GM19467 (cell line): ENCODE data around the gene ZNF644.

Experiments used
- ATAC-seq: cut with Tn5 transposase; IDR thresholded peaks from one replicate; pipeline ENCODE4 v1.9.1; 2021; ENCODE audit warnings: mild to moderate bottlenecking, moderate library complexity; ENCODE audit not compliant: unreplicated experiment

Gene ZNF644

DNA sequence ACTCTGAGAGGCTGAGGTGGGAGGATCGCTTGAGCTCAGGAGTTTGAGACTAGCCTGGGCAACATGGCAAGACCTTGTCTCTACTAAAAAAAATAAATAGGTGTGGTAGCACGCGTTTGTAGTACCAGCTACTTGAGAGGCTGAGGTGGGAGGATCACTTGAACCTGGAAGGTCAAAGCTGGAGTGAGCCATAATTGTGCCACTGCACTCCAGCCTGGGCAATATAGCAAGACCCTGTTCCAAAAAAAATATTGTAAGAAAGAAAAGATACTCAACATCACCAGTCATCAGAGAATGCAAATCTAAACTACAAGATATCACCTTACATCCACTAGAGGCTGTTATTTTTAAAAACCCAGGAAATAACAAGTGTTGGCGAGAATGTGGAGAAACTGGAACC is 32.5 kb downstream of the ZNF644 start:
- no peak for ATAC-seq

- no peak for ATAC-seq
Observed at GRCh38 chr1:90987841-90988240, 34.0 kb downstream of the ZNF644 start.

DNA sequence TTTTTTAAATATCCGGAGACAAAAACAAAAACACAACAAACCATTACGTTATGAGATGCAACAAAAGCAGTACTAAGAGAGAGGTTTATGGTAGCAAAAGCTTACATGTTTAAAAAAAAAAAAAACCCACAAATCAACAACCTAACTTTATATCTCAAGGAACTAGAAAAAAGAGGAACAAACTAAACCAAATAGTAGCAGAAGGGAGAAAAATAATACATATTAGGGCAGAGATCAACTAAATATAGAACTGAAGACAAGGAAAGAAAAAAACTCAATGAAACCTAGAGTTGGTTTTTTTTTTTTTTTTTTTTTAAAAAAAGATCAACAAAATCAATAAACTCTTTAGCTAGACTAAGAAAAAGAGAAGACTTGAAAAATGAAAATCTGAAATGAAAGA is 34.9 kb downstream of the ZNF644 start:
- ATAC-seq, result no peak

DNA sequence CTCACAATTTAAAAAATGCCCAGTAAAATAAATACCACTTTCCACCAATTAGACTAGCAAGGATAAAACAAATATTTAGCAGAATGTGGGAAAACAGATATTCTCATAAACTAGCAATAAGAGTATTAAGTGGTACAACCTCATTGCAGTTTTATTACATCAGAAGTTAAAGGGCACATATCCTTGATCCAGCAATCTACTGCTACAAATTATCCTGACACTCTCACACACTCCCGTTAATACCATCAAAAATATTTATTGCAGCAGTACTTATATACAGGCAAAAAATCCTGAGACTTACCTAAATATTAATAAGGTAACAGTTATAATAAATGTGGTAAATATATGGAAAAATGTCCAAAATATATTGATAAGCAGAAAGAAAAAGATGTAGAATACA is 44.3 kb downstream of the ZNF644 start:
- ATAC-seq, result no peak

DNA sequence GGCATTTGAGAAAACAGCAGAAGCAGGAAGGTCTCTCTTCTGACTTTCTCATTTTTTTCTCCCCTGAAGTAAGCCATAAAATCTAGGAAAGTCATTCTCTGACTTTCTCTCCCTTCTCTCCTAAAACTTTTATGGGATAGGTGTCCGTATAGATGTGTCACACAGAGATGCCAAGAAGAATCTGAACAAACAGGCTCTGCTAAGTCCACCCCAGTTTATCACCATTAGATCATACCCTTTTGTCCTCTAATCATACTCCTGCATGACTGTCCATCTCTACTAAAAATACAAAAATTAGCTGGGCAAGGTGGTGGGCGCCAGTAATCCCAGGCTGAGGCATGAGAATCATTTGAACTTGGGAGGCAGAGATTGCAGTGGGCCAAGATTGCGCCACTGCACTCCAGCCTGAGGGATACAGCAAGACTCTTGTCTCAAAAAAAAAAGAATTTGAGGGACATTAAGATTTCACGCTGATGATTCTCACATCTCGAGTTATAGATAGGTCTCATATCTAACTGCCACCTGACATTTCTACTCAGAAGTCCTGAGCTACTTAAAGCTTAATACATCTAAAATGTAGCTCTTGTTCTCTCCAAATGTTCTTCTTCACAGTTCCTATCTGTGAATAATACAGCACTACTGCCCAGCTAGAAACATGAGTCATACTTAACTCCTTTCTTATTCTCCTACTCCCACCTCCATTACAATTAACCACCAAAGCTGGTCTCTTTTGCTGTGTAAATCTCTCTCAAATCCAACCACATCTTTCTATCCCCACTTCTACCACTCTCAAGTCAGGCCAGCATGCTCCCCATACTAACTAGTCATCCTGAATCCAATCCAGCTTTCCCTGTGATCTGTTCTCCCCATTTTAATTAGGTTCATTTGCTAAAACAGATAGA is 47.7 kb downstream of the ZNF644 start:
- ATAC-seq, result no peak

GRCh38 chr1:90970208-90970607 is 51.6 kb downstream of the ZNF644 start:
- no peak for ATAC-seq

GRCh38 chr1:90969241-90969640 is 52.6 kb downstream of the ZNF644 start:
- ATAC-seq, result no peak

DNA sequence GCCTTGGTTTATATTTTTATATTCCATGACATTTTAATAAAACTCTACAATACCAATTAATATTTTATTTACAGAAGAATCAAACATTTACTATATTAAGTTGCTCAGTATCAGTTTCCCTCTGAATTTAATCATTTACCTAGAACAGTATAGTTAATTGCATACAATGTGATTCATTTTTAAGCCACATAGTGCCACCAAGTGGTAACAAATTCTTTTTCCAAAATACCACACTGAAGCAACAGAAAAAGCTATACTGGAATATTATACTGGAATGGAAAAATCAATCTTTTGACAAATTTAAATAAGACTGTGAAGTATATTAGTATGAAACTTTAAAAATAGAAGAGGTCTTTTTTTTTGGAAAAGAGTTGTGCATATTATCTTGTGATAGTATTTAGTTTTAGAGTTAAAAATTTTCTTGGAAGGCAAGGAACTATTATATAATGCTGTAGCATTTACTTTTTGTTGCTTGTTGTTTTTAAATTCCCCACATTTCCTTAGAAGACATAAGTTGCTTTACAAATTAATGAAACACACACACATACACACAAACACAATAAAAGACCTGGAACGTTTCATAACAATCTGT is 57.3 kb downstream of the ZNF644 start:
- ATAC-seq, result no peak

DNA sequence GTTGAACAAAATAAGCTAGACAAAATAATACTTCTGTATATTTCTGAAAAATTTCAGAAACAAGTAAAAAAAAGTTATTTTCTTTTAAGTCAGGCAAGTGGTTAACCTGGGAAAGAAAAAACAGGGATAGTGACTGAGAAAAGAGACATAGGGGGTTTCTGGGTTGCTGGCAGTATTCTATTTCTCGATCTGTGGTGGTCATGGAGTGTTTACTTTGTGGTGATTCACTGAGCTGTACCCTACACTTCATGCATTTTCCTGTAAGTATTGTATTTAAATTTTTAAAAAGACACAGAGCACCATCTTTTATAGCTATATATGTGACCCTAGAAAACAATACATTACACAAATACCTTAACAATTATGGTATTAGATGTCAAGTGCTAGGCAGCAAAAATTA is 58.2 kb downstream of the ZNF644 start:
- ATAC-seq, result no peak

DNA sequence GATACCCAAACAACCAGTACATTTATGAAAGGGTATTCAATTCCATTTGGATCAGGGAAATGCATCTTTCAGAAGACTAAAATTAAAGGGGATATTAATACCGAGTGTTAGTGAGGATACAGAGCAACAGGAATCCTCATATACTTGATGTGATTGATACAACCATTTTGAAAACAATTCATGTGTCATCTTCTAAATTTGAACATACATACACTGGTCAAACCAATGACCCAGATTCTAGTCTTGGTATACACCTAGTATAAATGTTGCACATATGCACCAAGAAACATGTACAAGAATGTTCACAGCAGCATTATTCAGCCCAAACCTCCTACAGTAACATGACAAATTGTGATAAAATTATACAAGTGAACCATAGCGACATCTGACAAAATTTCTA is 58.6 kb downstream of the ZNF644 start:
- no peak for ATAC-seq

GRCh38 chr1:90959352-90960206 is 62.3 kb downstream of the ZNF644 start:
- no peak for ATAC-seq

DNA sequence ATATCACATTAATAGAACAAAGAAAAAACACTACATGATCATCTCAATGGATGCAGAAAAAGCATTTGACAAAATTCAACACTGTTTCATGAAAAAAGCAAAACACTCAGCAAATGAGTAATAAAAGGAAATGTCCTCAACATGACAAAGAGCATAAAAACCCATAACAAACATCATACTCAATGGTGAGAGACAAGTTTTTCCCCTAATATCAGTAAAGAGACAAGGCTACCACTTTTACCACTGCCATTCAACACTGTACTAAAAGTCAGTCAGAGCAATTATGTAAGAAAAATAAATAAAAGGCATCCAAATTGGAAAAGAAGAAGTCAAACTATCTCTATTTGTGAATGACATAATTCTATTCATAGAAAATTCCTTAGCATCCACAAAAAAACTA is 64.3 kb downstream of the ZNF644 start:
- ATAC-seq, result no peak

DNA sequence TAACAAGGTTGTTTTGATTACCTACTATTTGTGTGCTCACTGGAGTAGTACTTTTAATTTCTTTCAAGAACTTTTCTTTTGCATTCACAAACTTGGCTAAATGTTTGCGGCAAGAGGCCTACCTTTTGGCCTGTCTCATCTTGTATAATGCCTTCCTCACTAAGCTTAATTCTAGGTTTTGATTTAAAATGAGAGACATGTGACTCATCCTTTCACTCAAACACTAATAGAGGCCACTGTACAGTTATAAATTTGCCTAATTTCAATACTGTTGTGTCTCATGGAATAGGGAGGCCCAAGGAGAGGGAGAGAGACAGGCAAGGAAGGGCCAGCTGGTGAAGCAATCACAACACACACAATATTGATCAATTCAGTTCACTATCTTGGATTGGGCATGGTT is 66.1 kb downstream of the ZNF644 start:
- no peak for ATAC-seq

- ATAC-seq, result no peak
Observed at GRCh38 chr1:90952906-90953305, 68.9 kb downstream of the ZNF644 start.

- ATAC-seq, result no peak
Observed at GRCh38 chr1:90951009-90951408, 70.8 kb downstream of the ZNF644 start.

DNA sequence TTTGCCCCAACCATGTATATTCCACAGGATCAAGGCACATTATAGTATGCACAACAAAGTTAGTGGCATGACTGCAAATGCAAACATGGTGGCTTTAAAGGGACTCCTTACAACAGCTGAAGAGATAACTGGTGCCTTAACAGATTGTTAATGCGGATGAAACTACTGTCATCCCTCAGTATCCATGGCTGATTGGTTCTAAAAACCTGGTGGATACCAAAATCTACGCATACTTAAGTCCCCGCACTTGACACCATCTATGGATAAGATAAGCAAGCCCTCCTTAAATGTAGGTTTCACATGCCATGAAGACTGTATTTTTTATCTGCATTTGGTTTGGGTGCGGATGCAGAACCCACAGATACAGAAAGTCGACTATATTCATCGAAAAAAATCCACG is 73.5 kb downstream of the ZNF644 start:
- ATAC-seq, result no peak

DNA sequence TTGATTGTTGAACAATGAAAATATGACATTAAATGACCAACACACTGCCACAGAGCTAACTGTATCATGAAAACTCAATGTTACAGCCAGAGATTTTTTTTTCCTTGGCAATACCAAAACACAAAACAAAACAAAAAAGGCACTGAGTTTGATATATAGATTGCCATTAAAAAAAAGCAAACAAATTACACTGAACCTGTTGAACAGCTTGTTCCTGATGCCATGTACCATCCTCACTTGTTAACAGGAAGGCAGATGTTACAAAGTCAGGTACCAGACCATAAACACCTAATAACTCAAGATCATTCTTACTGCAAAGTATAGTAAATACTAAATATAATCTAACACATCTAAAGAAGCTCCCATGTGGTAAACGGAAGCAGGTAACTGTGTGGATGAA is 75.2 kb downstream of the ZNF644 start:
- ATAC-seq, result no peak

DNA sequence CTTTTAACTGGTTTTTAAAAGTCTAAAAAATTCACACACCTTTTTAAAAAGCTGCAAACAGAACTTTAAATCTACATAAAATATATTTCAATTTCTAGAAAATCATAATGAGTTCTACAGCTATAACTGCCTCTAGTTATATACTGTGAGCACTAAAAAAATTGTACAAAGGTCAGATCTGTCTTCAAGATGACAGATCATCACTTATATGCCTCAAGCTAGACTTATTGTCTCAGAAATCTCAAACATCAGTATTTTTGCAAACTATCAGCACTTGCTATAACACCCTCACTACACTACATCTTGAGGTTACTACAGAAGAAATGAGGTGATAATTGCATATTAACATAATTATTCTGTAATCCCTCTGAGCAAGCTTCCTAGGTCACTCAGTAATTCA is 76.5 kb downstream of the ZNF644 start:
- no peak for ATAC-seq

- ATAC-seq, result no peak
Observed at GRCh38 chr1:90943966-90944365, 77.9 kb downstream of the ZNF644 start.

DNA sequence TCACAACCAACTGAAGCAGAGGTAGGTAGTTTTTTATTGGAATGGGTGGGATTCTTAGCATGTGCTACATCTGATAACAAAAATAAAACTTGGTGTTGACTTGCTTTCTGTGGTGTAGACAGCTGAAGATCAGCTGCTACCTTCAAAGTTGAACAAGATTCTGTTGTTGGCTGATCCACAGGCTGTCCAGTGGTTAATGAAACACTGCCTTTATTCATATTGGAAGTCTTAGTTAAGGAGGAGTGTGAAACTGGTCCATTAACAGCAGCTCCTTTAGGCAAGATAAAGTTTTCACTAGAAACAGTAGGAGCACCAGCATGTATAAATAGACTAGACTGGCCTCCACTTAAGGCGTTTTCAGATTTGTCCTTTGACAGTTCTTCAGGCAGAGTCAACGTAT is 81.1 kb downstream of the ZNF644 start:
- no peak for ATAC-seq

GRCh38 chr1:90936731-90937130 is 85.1 kb downstream of the ZNF644 start:
- ATAC-seq, result no peak

- no peak for ATAC-seq
Observed at GRCh38 chr1:90936061-90936460, 85.8 kb downstream of the ZNF644 start.
